Muscle layer of duodenum (tissue), 2 donors: ENCODE results near the gene ADRA2C.

Source experiments
- H3K27ac ChIP-seq: one replicate; pipeline ENCODE4 v1.7.0; 2013; ENCODE audit warnings: mild to moderate bottlenecking, low read length
- H3K27me3 ChIP-seq: one replicate; pipeline ENCODE4 v1.7.0; 2013; ENCODE audit warnings: low read depth, mild to moderate bottlenecking, control low read depth, low read length
- H3K36me3 ChIP-seq, 2 donors: one replicate each; pipeline ENCODE4 v1.7.0; 2013; ENCODE audit warnings: low read length in 2 of 2, control low read depth in 1 of 2, mild to moderate bottlenecking in 1 of 2; ENCODE audit not compliant: insufficient read depth in 2 of 2, control insufficient read depth in 1 of 2
- H3K4me1 ChIP-seq, 2 donors: one replicate each; pipeline ENCODE4 v1.7.0; 2013; ENCODE audit warnings: low read length in 2 of 2, mild to moderate bottlenecking in 2 of 2, control low read depth in 1 of 2, moderate library complexity in 1 of 2; ENCODE audit not compliant: insufficient read depth in 2 of 2, control insufficient read depth in 1 of 2
- H3K4me3 ChIP-seq, 2 donors: one replicate each; pipeline ENCODE4 v1.7.0; 2013; ENCODE audit warnings: low read length in 2 of 2, low read depth in 1 of 2, mild to moderate bottlenecking in 1 of 2
- H3K9me3 ChIP-seq, 2 donors: one replicate each; pipeline ENCODE4 v1.7.0; 2013; ENCODE audit warnings: low read length in 2 of 2, control low read depth in 1 of 2, mild to moderate bottlenecking in 1 of 2; ENCODE audit not compliant: control insufficient read depth in 1 of 2
- donor health status: healthy.

Gene ADRA2C

DNA sequence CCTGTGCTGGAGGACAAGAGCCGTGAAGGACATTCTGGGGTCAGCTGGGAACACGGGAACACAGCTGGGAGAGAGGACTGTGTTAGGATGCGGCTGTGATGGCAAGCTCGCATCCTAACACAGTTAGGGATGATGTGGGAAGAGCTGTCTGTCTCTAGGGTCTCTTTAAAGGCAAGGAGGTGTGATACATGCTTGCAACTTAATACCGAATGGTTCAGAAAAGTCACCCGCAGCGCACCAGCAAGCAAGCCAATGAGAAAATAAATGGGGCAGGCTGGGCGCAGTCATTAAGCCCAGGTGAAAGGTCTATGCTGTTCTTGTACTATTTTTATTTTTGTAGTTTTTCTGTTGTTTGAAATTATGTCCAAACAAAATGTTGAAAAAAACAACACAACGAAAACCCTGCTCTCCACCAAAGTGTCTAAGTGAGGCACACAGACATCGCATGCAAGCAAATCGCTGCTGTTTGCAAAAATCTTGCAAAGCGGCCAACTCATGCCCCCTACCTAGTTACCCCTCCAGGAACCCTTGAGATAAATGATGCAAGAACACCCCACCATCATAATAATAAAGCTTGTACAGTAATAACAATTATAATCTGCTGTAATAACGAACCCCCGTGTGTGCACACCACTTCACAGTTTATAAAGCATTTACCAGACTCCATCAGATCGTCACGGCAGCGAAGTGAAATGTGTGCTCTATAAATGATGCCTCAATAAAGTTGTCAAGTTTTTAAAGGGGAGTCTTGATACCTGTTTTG, 17.9 kb upstream of the ADRA2C start:
- no peaks in the 10 kb centered on the region for H3K9me3 ChIP-seq
- no peak overlapping the region for H3K27ac ChIP-seq
- no peak overlapping the region for H3K4me3 ChIP-seq
- H3K36me3 ChIP-seq, result no peaks in the 10 kb centered on the region
- no peaks in the 10 kb centered on the region for H3K4me1 ChIP-seq
- peaks cover 10% of the 10 kb centered on the region for H3K27me3 ChIP-seq

- Histone ChIP-seq H3K27ac (no peak overlapping the region), H3K4me1 (no peaks in the 10 kb centered on the region), H3K9me3 (no peaks in the 10 kb centered on the region), H3K27me3 (peaks cover 10% of the 10 kb centered on the region), H3K36me3 (no peaks in the 10 kb centered on the region), H3K4me3 (no peak overlapping the region)
Measured at GRCh38 chr4:3749081-3749480, 17.1 kb upstream of the ADRA2C start.

- Histone ChIP-seq H3K36me3 (no peaks in the 10 kb centered on the region), H3K27me3 (peaks cover 9% of the 10 kb centered on the region)
Measured at GRCh38 chr4:3750334-3750733, 15.9 kb upstream of the ADRA2C start.

GRCh38 chr4:3752022-3752421, 14.2 kb upstream of the ADRA2C start:
- H3K27me3 ChIP-seq, result no peaks in the 10 kb centered on the region
- H3K27ac ChIP-seq, result no peak overlapping the region
- H3K9me3 ChIP-seq, result no peaks in the 10 kb centered on the region
- no peak overlapping the region for H3K4me3 ChIP-seq
- no peaks in the 10 kb centered on the region for H3K36me3 ChIP-seq
- H3K4me1 ChIP-seq, result no peaks in the 10 kb centered on the region

More at GRCh38 chr4:3750334-3750733, 15.9 kb upstream of the ADRA2C start:
- H3K4me1 ChIP-seq, result no peaks in the 10 kb centered on the region
- H3K4me3 ChIP-seq, result no peak overlapping the region
- no peak overlapping the region for H3K27ac ChIP-seq
- no peaks in the 10 kb centered on the region for H3K9me3 ChIP-seq

DNA sequence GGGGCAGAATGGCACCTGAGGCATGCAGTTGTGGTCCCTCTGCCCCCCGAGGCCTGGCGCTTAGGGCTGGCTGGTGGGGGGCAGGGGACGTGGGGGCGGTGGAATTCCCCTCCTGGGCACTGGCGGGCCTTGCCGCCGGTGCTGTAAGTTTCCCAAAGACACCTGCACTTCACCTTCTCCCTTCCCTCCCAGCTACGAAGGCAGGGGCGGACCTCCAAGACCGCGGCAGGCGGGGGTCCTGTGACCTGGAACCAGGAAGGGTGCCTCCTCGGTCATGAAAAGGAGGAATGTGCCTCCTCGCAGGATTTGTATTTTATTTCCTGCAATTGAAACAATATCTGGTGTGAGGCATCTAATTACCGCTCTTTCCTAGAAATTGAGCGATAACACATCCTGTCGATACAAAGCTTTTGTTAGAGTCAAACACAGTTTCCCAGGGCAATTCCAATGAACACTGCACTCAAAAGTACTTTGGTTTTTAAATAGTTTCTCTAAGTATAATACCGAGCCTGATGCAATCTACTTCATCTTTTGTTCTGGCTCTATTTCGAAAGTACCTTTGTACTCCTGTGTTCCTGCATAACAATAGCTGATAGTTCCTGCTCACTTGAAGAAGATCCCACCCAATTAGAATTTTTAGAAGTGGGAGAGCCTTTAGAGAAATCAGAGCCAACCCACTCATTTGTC, 12.3 kb upstream of the ADRA2C start:
- Histone ChIP-seq H3K36me3 (no peaks in the 10 kb centered on the region), H3K9me3 (no peaks in the 10 kb centered on the region), H3K4me3 (no peak overlapping the region), H3K27me3 (no peaks in the 10 kb centered on the region), H3K27ac (no peak overlapping the region), H3K4me1 (no peaks in the 10 kb centered on the region)

GRCh38 chr4:3756343-3757059, 9.7 kb upstream of the ADRA2C start:
- H3K27ac ChIP-seq, result no peak overlapping the region
- no peaks in the 10 kb centered on the region for H3K27me3 ChIP-seq
- no peak overlapping the region for H3K4me3 ChIP-seq
- no peaks in the 10 kb centered on the region for H3K9me3 ChIP-seq
- no peaks in the 10 kb centered on the region for H3K4me1 ChIP-seq
- H3K36me3 ChIP-seq, result no peaks in the 10 kb centered on the region

DNA sequence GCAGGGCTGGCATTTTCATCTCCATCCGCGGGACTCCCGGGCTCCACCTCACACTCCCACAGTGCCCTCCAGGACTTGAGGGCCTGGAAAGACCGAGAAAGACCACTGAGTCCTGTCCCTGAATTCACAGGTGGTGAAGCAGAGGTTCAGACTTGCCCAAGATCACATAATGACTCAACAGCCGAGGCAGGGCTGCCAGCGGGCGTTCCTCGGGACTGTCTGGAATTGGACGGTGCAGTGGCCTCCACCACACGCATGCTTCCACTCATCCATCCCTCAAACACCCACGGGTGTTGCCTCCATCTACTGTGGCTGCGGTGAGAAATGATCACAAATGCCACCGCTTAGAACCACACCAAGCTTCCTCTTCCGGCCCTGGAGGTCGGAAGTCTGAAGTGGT, 6.9 kb upstream of the ADRA2C start:
- no peaks in the 10 kb centered on the region for H3K27me3 ChIP-seq
- H3K4me1 ChIP-seq, result no peaks in the 10 kb centered on the region
- H3K27ac ChIP-seq, result no peak overlapping the region
- H3K4me3 ChIP-seq, result no peak overlapping the region
- H3K9me3 ChIP-seq, result no peaks in the 10 kb centered on the region
- H3K36me3 ChIP-seq, result no peaks in the 10 kb centered on the region

- Histone ChIP-seq H3K27me3 (no peaks in the 10 kb centered on the region), H3K4me3 (no peak overlapping the region), H3K9me3 (no peaks in the 10 kb centered on the region)
Measured at GRCh38 chr4:3760346-3760745, 5.8 kb upstream of the ADRA2C start.

GRCh38 chr4:3760841-3761240, 5.3 kb upstream of the ADRA2C start:
- H3K36me3 ChIP-seq, result no peaks in the 10 kb centered on the region
- H3K27ac ChIP-seq, result no peak overlapping the region
- no peak overlapping the region for H3K4me3 ChIP-seq
- H3K27me3 ChIP-seq, result no peaks in the 10 kb centered on the region
- peaks cover 0 to 4% of the 10 kb centered on the region in 2 donors for H3K4me1 ChIP-seq
- H3K9me3 ChIP-seq, result no peaks in the 10 kb centered on the region

More at GRCh38 chr4:3760346-3760745, 5.8 kb upstream of the ADRA2C start:
- no peaks in the 10 kb centered on the region for H3K36me3 ChIP-seq
- no peak overlapping the region for H3K27ac ChIP-seq
- H3K4me1 ChIP-seq, result peaks cover 0 to 3% of the 10 kb centered on the region in 2 donors

DNA sequence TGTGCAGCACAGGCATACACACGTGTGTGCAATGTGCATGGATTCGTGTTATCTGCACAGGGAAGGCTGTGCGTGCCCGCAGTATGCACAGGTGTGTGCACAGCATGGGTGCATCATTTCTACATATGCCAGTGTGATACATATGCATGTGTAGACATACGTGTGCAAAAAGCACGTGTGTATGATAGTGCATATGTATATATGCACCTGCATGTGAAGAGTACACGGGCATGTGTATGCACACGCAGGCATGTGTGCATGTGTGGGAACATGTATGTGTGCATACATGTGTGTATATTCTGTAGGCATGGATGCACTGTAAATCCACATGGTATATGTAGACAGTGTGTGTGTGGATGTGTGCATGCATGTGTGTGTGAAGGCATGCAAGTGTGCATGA, 3.9 kb upstream of the ADRA2C start:
- peaks cover 0 to 4% of the 10 kb centered on the region in 2 donors for H3K4me1 ChIP-seq
- no peaks in the 10 kb centered on the region for H3K27me3 ChIP-seq
- no peak overlapping the region for H3K4me3 ChIP-seq
- no peaks in the 10 kb centered on the region for H3K9me3 ChIP-seq
- H3K36me3 ChIP-seq, result no peaks in the 10 kb centered on the region
- H3K27ac ChIP-seq, result no peak overlapping the region

- Histone ChIP-seq H3K4me1 (peaks cover 0 to 8% of the 10 kb centered on the region in 2 donors), H3K4me3 (no peak overlapping the region), H3K9me3 (no peaks in the 10 kb centered on the region), H3K27me3 (no peaks in the 10 kb centered on the region), H3K27ac (no peak overlapping the region), H3K36me3 (no peaks in the 10 kb centered on the region)
Measured at GRCh38 chr4:3762753-3763549, 3.2 kb upstream of the ADRA2C start.
